HL-60 (cell line): ENCODE data around the gene CNOT10.

Experiments
- DNase-seq, 2 experiments: peaks; one replicate each; pipeline ENCODE4 v3.0.0-alpha.2; 2010 to 2020; ENCODE audit warnings: low read depth in 1 of 2, low spot score in 1 of 2
- H3K27ac ChIP-seq: fragments of 250-450 bp; sonication (Bioruptor Pico); replicated peaks from 2 replicates; pipeline ENCODE4 v1.5.1; 2020; ENCODE audit warnings: mild to moderate bottlenecking, moderate library complexity
- H3K27me3 ChIP-seq: fragments of 250-450 bp; sonication (Bioruptor Pico); 2 replicates; pipeline ENCODE4 v1.5.1; 2021; ENCODE audit warnings: mild to moderate bottlenecking, moderate library complexity; ENCODE audit not compliant: insufficient read depth, poor library complexity, severe bottlenecking
- H3K4me3 ChIP-seq: replicated peaks from 2 replicates; pipeline ENCODE4 v1.5.1; 2011; ENCODE audit warnings: mild to moderate bottlenecking, control low read depth, low read length; ENCODE audit not compliant: insufficient read depth
- CTCF ChIP-seq: IDR thresholded peaks from one replicate; pipeline ENCODE4 v1.5.1; 2011; ENCODE audit warnings: low read length, control low read depth, inconsistent platforms; ENCODE audit not compliant: insufficient read depth
- GABPA ChIP-seq: IDR thresholded peaks from 2 replicates; pipeline ENCODE4 v1.6.1; 2012; ENCODE audit warnings: low read depth
- POLR2AphosphoS5 ChIP-seq: IDR thresholded peaks from 2 replicates; pipeline ENCODE4 v1.6.1; 2012; ENCODE audit warnings: low read depth
- REST ChIP-seq: IDR thresholded peaks from 2 replicates; pipeline ENCODE4 v1.6.1; 2012; ENCODE audit warnings: low read depth; ENCODE audit not compliant: insufficient replicate concordance
- SPI1 ChIP-seq: IDR thresholded peaks from 2 replicates; pipeline ENCODE4 v1.6.1; 2012; ENCODE audit warnings: low read depth, mild to moderate bottlenecking, borderline replicate concordance
- long read RNA-seq: library from polyadenylated mRNA; unstranded; transcript quantifications from one replicate; pipeline ENCODE4 v2.0.0, GENCODE V29; 2020

The CNOT10 gene
- long read RNA-seq, transcript CNOT10-202 (18 exons, 2,573 nt) = minor isoform, 22 of 315 reads
- long read RNA-seq, transcript CNOT10-201 (19 exons, 2,815 nt) = major isoform, 224 of 315 reads
- long read RNA-seq, partial matches to known transcripts = 18 of 315 reads
- long read RNA-seq, other reads (novel, unspliced or antisense) = 51 of 315 reads

- TF ChIP-seq CTCF (no peak), GABPA (peak; percentile 88), POLR2AphosphoS5 (peak; percentile 48; the same call in 1 of the 2 replicates), SPI1 (peak; percentile 85; the same call in 1 of the 2 replicates), REST (peak; percentile 21)
- DNase-seq = peak; percentile 95 to 97
- Histone ChIP-seq H3K4me3 (peak within 1 kb of the TSS; percentile 98), H3K27me3 (no peaks in the 10 kb centered on the region), H3K27ac (peak within 1 kb of the TSS; percentile 79)
These were observed at the start of gene CNOT10 for GRCh38 chr3:32684800-32685542. TSS of gene CNOT10 (plus strand) at chr3:32685188. CDS start at chr3:32685461, 273 bp downstream.

- TF ChIP-seq GABPA (no peak), REST (no peak), CTCF (no peak), SPI1 (no peak), POLR2AphosphoS5 (no peak)
- no peak overlapping the region for H3K27ac ChIP-seq
- no peaks in the 10 kb centered on the region for H3K27me3 ChIP-seq
- DNase-seq = no peak
- H3K4me3 ChIP-seq = no peak overlapping the region
These were observed 44.0 kb upstream of the CNOT10 start for GRCh38 chr3:32640939-32641338.

GRCh38 chr3:32641356-32641755 lies 43.6 kb upstream of the CNOT10 start:
- no peaks in the 10 kb centered on the region for H3K27me3 ChIP-seq
- TF ChIP-seq CTCF (no peak), GABPA (no peak), SPI1 (no peak), REST (no peak), POLR2AphosphoS5 (no peak)
- no peak overlapping the region for H3K27ac ChIP-seq
- no peak for DNase-seq
- H3K4me3 ChIP-seq = no peak overlapping the region
